Epithelial cell of proximal tubule (primary cell): Measurements from ENCODE around the gene ACTN4. TPM values are rescaled to one million over a fixed set of nuclear protein-coding genes. Genes with fewer than 3 reads are reported as not detected.
"Not testable (repeated sequence)": the region's sequence is repeated elsewhere in the genome, so short reads cannot be mapped to it uniquely, and the experiment has no call there.

ENCODE experiments used
- DNase-seq: peaks from one replicate; pipeline ENCODE4 v3.0.0-alpha.2; 2011; ENCODE audit warnings: low read depth
- H3K4me3 ChIP-seq: 2 replicates; pipeline ENCODE4 v1.5.1; 2011; ENCODE audit warnings: low read depth, mild to moderate bottlenecking, low read length
- total RNA-seq: library from RNA; depleted of rRNA; stranded (reverse); fragments of >200 nt; gene quantifications from 2 replicates; pipeline ENCODE4 v1.2.3, GENCODE V29; 2015
- TF ChIP-seq, protein P1 (sequence below): conservative IDR thresholded peaks from 2 replicates; pipeline ENCODE4 v1.5.1; 2012; ENCODE audit warnings: low read depth, mild to moderate bottlenecking, low read length

Gene ACTN4
- total RNA-seq, 1 donor from 2014 or later = 629 TPM

GRCh38 chr19:38629568-38629967 lies 17.9 kb upstream of the ACTN4 start:
- H3K4me3 ChIP-seq = no peak overlapping the region
- DNase-seq = no peak
- TF ChIP-seq, protein P1, sequence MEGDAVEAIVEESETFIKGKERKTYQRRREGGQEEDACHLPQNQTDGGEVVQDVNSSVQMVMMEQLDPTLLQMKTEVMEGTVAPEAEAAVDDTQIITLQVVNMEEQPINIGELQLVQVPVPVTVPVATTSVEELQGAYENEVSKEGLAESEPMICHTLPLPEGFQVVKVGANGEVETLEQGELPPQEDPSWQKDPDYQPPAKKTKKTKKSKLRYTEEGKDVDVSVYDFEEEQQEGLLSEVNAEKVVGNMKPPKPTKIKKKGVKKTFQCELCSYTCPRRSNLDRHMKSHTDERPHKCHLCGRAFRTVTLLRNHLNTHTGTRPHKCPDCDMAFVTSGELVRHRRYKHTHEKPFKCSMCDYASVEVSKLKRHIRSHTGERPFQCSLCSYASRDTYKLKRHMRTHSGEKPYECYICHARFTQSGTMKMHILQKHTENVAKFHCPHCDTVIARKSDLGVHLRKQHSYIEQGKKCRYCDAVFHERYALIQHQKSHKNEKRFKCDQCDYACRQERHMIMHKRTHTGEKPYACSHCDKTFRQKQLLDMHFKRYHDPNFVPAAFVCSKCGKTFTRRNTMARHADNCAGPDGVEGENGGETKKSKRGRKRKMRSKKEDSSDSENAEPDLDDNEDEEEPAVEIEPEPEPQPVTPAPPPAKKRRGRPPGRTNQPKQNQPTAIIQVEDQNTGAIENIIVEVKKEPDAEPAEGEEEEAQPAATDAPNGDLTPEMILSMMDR = no peak

- not testable (repeated sequence) for H3K4me3 ChIP-seq, DNase-seq
Observed at GRCh38 chr19:38631301-38631700, 16.1 kb upstream of the ACTN4 start.

- not testable (repeated sequence) for DNase-seq, H3K4me3 ChIP-seq
Observed at GRCh38 chr19:38631811-38632475, 15.5 kb upstream of the ACTN4 start.

DNA sequence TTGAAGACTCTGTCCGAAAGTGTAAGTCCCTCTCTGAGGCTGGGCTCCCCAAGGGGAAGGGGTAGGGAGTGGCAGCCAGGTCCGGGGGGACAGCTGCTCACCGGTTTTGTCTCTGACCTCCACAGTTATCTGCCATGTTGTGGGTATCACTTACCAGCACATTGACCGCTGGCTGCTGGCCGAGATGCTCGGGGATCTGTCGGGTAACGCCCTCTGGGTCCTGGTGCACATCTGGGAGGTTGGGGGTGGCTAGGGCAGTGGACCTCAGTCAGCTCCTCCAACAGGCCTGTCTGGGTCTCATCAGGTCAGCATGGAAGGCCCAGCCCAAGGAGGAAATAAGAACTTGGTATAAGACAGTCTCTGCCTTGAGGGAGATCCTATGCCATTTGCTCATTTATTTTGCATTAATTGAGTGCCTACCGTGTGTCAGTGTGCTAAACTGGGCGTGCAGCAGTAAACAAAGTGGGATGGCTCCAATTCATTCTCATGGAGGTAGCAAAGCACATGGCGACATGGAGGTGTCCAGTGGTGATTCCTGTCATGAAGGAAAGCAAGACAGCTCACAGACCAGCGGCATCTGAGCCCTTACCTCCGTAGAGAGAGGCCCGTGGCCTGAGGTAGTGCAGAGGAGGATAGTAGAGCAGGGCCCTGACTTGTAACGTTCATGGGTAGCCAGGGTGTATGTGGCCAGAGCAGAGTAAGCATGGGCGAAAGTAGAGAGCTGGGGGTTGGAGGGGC lies 14.8 kb upstream of the ACTN4 start:
- no peak for DNase-seq
- H3K4me3 ChIP-seq = no peak overlapping the region
- TF ChIP-seq, protein P1 = no peak

DNA sequence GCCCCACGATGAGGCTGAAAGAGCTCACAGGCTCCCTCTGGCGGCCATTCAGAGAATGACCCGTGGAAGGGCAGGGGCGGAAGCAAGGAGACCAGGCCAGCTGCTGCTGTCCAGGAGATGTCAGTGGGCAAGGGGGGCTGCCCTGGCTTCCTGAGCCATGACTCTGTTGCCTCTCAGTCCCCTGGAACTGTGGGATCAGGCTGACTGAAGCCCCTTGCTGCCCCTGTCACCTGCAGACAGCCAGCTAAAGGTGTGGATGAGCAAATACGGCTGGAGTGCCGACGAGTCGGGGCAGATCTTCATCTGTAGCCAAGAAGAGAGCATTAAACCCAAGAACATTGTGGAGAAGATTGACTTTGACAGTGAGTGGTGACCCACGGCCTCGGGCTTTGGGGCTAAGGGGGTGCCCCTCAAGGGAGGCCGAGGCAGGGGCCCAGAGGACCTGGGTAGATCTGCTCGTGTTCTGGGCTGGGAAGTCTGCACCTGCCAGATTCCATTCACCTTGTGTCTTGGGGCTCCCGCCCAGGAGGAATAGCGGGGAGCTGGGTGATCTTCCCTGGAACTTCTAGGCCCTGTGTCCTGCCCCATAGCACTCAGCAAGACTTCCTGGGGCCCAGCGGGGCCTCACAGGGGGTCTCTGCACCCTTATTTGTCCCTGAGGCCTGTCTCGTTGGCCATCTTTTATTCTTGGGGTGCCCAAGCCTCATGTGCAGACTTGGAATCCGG lies 12.5 kb upstream of the ACTN4 start:
- TF ChIP-seq, protein P1 = peak; percentile 92
- DNase-seq = no peak
- H3K4me3 ChIP-seq = no peak overlapping the region

GRCh38 chr19:38635483-38636399 lies 11.7 kb upstream of the ACTN4 start:
- no peak overlapping the region for H3K4me3 ChIP-seq
- no peak for DNase-seq
- TF ChIP-seq, protein P1 = no peak

- DNase-seq = no peak
- TF ChIP-seq, protein P1 = no peak
- H3K4me3 ChIP-seq = no peak overlapping the region
Observed at GRCh38 chr19:38638461-38638860, 9.0 kb upstream of the ACTN4 start.
